ENCODE data around the gene EEF1A2. TPM values are rescaled to one million over a fixed set of nuclear protein-coding genes. Genes with fewer than 3 reads are reported as not detected.

The EEF1A2 gene
- total RNA-seq, 4 donors from 2014 or later = 1.7 to 17.8 (median 7.4) TPM

DNA sequence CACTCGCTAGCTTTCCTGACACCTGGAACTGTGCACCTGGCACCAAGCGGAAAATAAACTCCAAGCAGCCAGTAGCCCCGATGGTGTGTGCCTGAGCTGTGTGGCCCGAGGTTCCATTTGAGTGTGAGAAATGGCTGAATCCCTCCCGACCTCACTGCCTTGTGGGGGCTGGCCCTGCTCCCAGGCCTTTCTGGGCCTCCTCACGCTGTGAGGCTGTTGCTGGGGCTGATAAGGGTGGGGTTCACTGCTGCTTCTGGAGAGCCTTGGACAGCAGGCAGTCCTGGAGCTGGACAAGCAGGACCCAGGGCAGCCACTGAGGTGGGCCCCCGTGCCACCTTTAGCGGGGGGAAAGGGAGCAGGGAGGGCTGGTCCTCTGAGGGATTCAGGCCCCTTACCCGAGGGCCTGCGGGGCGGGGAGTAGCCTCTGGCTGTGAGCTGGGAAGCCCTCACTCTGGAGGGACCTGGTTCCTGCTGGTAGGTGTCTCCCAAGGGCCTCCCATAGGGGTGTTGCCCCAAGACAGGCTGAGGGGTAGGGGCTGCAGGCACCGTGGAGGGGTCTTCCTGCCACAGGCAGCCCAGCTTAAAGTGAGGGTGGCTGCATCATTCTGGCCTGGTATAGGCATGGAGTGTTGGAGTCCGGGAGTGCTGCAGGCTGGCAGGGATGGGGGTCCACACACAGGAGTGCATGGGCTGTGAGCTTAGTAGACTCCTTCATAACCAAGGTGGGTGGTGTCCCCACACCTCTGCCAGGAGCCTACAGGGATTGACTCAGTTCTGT lies 23.4 kb upstream of the EEF1A2 start:
- TF ChIP-seq, protein P1, sequence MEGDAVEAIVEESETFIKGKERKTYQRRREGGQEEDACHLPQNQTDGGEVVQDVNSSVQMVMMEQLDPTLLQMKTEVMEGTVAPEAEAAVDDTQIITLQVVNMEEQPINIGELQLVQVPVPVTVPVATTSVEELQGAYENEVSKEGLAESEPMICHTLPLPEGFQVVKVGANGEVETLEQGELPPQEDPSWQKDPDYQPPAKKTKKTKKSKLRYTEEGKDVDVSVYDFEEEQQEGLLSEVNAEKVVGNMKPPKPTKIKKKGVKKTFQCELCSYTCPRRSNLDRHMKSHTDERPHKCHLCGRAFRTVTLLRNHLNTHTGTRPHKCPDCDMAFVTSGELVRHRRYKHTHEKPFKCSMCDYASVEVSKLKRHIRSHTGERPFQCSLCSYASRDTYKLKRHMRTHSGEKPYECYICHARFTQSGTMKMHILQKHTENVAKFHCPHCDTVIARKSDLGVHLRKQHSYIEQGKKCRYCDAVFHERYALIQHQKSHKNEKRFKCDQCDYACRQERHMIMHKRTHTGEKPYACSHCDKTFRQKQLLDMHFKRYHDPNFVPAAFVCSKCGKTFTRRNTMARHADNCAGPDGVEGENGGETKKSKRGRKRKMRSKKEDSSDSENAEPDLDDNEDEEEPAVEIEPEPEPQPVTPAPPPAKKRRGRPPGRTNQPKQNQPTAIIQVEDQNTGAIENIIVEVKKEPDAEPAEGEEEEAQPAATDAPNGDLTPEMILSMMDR (IDR thresholded peaks at IDR 0.05) = no peak
- TF ChIP-seq POLR2A (IDR thresholded peaks at IDR 0.05; ENCODE audit: low read depth) (no peak), EP300 (IDR thresholded peaks at IDR 0.05) (no peak), POLR2AphosphoS5 (IDR thresholded peaks at IDR 0.05) (no peak)
- Histone ChIP-seq H3K27me3 (no peaks in the 10 kb centered on the region), H3K36me3 (peaks cover 0 to 21% (median 9%) of the 10 kb centered on the region in 4 donors), H3K27ac (replicated peaks in 1 of 4) (peak overlapping the region in 2 of 4 donors; percentile 95 to 98), H3K4me1 (peaks cover 28 to 40% (median 35%) of the 10 kb centered on the region in 4 donors), H3K4me3 (peak overlapping the region in 3 of 4 donors; percentile 86 to 97 (median 89)), H3K9me3 (no peaks in the 10 kb centered on the region)
- DNase-seq (ENCODE audit: extremely low spot score) = no peak
- intact Hi-C loops (cut with DNase I) = no loop called here
- 71% methylated on average over 12 of the region's 13 CpGs for WGBS

DNA sequence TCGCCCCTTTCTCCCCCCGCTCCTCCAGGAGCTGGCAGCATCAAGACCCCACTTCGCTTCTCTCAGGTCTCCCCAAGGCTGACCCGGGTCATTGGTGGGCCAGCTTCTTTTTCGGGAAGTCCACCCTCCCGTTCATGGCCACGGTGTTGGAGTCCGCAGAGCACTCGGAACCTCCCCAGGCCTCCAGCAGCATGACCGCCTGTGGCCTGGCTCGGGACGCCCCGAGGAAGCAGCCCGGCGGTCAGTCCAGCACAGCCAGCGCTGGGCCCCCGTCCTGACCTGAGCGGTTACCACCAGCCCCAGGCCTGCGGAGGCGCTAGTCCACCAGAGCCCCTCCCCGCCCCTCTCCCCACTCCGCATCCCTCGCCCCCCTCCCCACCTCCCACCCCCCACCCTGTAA lies 22.7 kb upstream of the EEF1A2 start:
- peak overlapping the region; percentile 86 to 99 (median 93) for H3K4me3 ChIP-seq
- intact Hi-C loops (cut with DNase I) = no loop called here
- peak overlapping the region; percentile 94 to 98 (median 96) for H3K27ac ChIP-seq (replicated peaks in 1 of 4)
- DNase-seq (ENCODE audit: extremely low spot score) = no peak
- H3K4me1 ChIP-seq = peaks cover 28 to 40% (median 35%) of the 10 kb centered on the region in 4 donors
- no peaks in the 10 kb centered on the region for H3K27me3 ChIP-seq
- no peak for TF ChIP-seq POLR2AphosphoS5 (IDR thresholded peaks at IDR 0.05)
- no peak for TF ChIP-seq POLR2A (IDR thresholded peaks at IDR 0.05; ENCODE audit: low read depth)
- no peak for TF ChIP-seq EP300 (IDR thresholded peaks at IDR 0.05)
- TF ChIP-seq, protein P1 (IDR thresholded peaks at IDR 0.05) = no peak
- no peaks in the 10 kb centered on the region for H3K9me3 ChIP-seq
- 21% methylated on average over 20 of the region's 23 CpGs for WGBS
- H3K36me3 ChIP-seq = peaks cover 0 to 21% (median 9%) of the 10 kb centered on the region in 4 donors

DNA sequence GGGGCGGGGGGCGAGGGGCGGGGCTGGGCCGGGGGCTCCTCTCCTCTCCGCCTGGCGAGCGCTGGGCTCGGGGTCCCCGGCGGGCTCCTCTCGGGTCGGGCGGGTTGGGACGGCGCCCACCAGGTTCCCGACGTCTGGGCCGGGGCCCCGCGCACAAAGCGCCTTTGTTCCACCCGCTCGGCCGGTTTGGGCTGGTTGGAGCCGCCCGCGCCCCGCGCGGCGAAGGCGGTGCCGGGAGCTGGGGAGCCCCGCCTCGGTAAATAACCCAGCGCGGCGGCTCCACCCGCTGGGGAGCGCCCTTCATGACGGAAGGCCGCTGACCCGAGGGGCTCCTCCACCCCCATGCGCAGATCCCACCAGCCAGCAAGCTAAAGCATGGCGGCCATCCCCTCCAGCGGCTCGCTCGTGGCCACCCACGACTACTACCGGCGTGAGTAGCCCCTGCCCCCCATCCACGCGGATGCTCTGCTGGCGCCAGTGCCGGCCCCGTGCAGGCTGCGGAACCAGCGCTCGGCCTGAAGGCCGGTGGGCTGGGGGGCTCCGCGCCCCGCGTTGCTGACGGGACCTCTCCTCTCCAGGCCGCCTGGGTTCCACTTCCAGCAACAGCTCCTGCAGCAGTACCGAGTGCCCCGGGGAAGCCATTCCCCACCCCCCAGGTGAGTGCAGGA lies 22.2 kb upstream of the EEF1A2 start:
- Histone ChIP-seq H3K9me3 (no peaks in the 10 kb centered on the region), H3K27ac (replicated peaks in 1 of 4) (peak overlapping the region; percentile 94 to 98 (median 96)), H3K36me3 (peaks cover 0 to 21% (median 9%) of the 10 kb centered on the region in 4 donors), H3K4me1 (peaks cover 28 to 40% (median 35%) of the 10 kb centered on the region in 4 donors), H3K4me3 (peak overlapping the region; percentile 86 to 99 (median 93)), H3K27me3 (no peaks in the 10 kb centered on the region)
- TF ChIP-seq, protein P1 (IDR thresholded peaks at IDR 0.05) = no peak
- TF ChIP-seq EP300 (IDR thresholded peaks at IDR 0.05) = no peak
- TF ChIP-seq POLR2AphosphoS5 (IDR thresholded peaks at IDR 0.05) = no peak
- TF ChIP-seq POLR2A (IDR thresholded peaks at IDR 0.05; ENCODE audit: low read depth) = no peak
- DNase-seq (ENCODE audit: extremely low spot score) = no peak
- intact Hi-C loops (cut with DNase I) = no loop called here
- WGBS = 0% methylated on average over 4 of the region's 68 CpGs

DNA sequence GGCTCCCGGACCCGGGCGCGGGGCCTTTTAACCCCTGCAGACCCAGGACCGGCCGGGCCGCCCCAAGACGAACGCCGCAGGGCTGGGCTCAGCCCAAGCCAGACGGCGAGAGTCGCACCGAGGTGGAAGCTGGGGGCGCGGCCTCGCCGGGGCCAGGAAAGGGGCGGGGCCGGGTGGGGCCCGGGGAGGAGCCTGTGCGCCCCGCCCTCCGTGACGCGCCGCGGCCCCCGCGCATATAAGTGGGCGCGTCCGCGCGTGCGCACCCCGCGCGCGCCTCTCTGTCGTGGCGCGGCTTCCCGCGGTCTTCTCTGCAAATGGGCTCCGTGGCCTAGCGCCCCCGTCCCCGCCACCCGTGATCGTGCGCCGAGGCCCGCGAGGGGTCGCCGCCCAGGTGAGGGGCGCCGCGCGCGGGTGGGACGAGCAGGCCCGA lies 21.6 kb upstream of the EEF1A2 start, which contains the start of gene PPDPF:
PPDPF (plus strand) TSS at position 262 of the 430 bp plus-strand sequence. CDS start 544 bp downstream, outside the sequence.
- WGBS = no CpG with 5 or more reads among the region's 64 CpGs
- Histone ChIP-seq H3K4me1 (peaks cover 28 to 40% (median 35%) of the 10 kb centered on the region in 4 donors), H3K9me3 (no peaks in the 10 kb centered on the region), H3K27ac (replicated peaks in 1 of 4) (peak within 1 kb of the TSS; percentile 94 to 98 (median 96)), H3K36me3 (peaks cover 0 to 21% (median 9%) of the 10 kb centered on the region in 4 donors), H3K4me3 (peak within 1 kb of the TSS; percentile 86 to 99 (median 93)), H3K27me3 (no peaks in the 10 kb centered on the region)
- intact Hi-C loops (cut with DNase I) = no loop called here
- TF ChIP-seq, protein P1 (IDR thresholded peaks at IDR 0.05) = no peak
- TF ChIP-seq POLR2A (IDR thresholded peaks at IDR 0.05; ENCODE audit: low read depth) (peak; percentile 86), POLR2AphosphoS5 (IDR thresholded peaks at IDR 0.05) (peak; percentile 91 to 98)
- DNase-seq (ENCODE audit: extremely low spot score) = peak; percentile 94
